GM12878 (cell line): ENCODE data around the gene IMMP2L. TPM values are rescaled to one million over a fixed set of nuclear protein-coding genes. Genes with fewer than 3 reads are reported as not detected.

Experiments
- CHD4 ChIP-seq: fragments of 200-600 bp; sonication (generic); IDR thresholded peaks from 2 replicates; pipeline ENCODE4 v1.6.1; 2016; ENCODE audit warnings: mild to moderate bottlenecking
- EGR1 ChIP-seq, 2 experiments: IDR thresholded peaks; 1 replicate in 1 of 2; 2 replicates in 1 of 2; pipeline ENCODE4 v1.6.1; 2011 to 2012; ENCODE audit warnings: low read depth in 2 of 2, low read length in 2 of 2, borderline replicate concordance in 1 of 2, mild to moderate bottlenecking in 1 of 2, moderate library complexity in 1 of 2
- EZH2 ChIP-seq: IDR thresholded peaks from 2 replicates; pipeline ENCODE4 v1.6.1; 2012; ENCODE audit warnings: low read depth, mild to moderate bottlenecking, control low read depth, inconsistent platforms, low read length, borderline replicate concordance; ENCODE audit not compliant: control insufficient read depth
- KLF5 ChIP-seq: fragments of 450-650 bp; IDR thresholded peaks from 2 replicates; pipeline ENCODE4 v1.6.1; 2014; ENCODE audit warnings: mild to moderate bottlenecking; ENCODE audit not compliant: partially characterized antibody
- NFXL1 ChIP-seq: fragments of 450-650 bp; IDR thresholded peaks from 2 replicates; pipeline ENCODE4 v1.6.1; 2017; ENCODE audit warnings: antibody characterized with exemption, mild to moderate bottlenecking, borderline replicate concordance
- POLR2AphosphoS2 ChIP-seq: IDR thresholded peaks from 2 replicates; pipeline ENCODE4 v1.6.1; 2011; ENCODE audit warnings: low read depth, mild to moderate bottlenecking, low read length, improper control_type of control experiment, moderate library complexity
- RB1 ChIP-seq: fragments of 450-650 bp; formaldehyde crosslinking; IDR thresholded peaks from 2 replicates; pipeline ENCODE4 v1.6.1; 2017; ENCODE audit warnings: mild to moderate bottlenecking, borderline replicate concordance
- SIX5 ChIP-seq: IDR thresholded peaks from 2 replicates; pipeline ENCODE4 v1.6.1; 2011; ENCODE audit warnings: mild to moderate bottlenecking, low read depth, low read length, moderate library complexity; ENCODE audit not compliant: severe bottlenecking
- SMAD1 ChIP-seq: fragments of 450-650 bp; IDR thresholded peaks from 2 replicates; pipeline ENCODE4 v1.6.1; 2018; ENCODE audit warnings: mild to moderate bottlenecking, low read depth; ENCODE audit not compliant: partially characterized antibody
- polyA plus RNA-seq, 11 experiments: library from polyadenylated mRNA; depleted of rRNA in 4 of 11; unstranded in 6 of 11; stranded (reverse) in 5 of 11; fragments of >200 nt; fragmentation: Nextera tagmentation in 4 of 11; fragmentation: Illumina TruSeq in 1 of 11; extraction: Ambion mirVana in 4 of 11; extraction: Trizol in 1 of 11; gene quantifications; 1 replicate in 1 of 11; 2 replicates in 10 of 11; pipeline versions ENCODE4 v1.2.1 to v1.2.3, GENCODE V29; 2011 to 2016; ENCODE audit warnings: inconsistent platforms in 2 of 11, missing spikeins in 2 of 11, low read depth in 1 of 11
- total RNA-seq, 4 experiments: library from RNA; depleted of rRNA in 3 of 4; stranded (reverse); fragments of >200 nt in 3 of 4; fragmentation: Illumina TruSeq in 1 of 4; extraction: Trizol in 1 of 4; gene quantifications; 2 replicates each; pipeline versions ENCODE4 v1.2.1 to v1.2.3, GENCODE V29; 2013 to 2021
- TF ChIP-seq, protein P1 (sequence below): IDR thresholded peaks from 2 replicates; pipeline ENCODE4 v1.6.1; 2012; ENCODE audit warnings: low read length, inconsistent platforms
- TF ChIP-seq, protein P2 (sequence below): IDR thresholded peaks from 2 replicates; pipeline ENCODE4 v1.6.1; 2012; ENCODE audit warnings: mild to moderate bottlenecking, low read depth, low read length

Gene IMMP2L
- total and polyA plus RNA-seq, 10 of the 15 experiments (the other 5 are each of a cell fraction or from before 2014, with no cell fraction given) = 12.6 to 46.3 (median 19.6) TPM

DNA sequence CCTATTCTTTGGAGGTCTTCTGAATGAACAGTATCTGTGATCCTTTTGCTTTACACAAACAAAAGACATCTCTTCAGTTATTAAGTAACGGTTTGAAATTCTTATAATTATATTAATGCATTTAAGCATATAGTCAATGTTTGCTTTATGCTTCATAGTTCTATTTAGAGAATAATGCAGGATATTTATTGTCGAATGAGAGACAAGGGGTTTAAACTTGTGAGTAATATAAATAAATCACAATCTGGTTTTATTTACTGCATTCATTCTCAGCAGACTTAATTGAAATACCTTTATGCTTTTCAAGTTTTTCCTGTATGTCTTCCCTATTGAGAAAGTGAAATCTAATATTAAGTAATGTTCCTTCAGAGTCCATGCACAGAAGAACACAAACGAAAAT, 620.9 kb downstream of the IMMP2L start (continued):
- no peak for TF ChIP-seq NFXL1
- no peak for TF ChIP-seq RB1
- TF ChIP-seq KLF5 = no peak
- TF ChIP-seq, protein P1, sequence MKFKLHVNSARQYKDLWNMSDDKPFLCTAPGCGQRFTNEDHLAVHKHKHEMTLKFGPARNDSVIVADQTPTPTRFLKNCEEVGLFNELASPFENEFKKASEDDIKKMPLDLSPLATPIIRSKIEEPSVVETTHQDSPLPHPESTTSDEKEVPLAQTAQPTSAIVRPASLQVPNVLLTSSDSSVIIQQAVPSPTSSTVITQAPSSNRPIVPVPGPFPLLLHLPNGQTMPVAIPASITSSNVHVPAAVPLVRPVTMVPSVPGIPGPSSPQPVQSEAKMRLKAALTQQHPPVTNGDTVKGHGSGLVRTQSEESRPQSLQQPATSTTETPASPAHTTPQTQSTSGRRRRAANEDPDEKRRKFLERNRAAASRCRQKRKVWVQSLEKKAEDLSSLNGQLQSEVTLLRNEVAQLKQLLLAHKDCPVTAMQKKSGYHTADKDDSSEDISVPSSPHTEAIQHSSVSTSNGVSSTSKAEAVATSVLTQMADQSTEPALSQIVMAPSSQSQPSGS = no peak
- no peak for TF ChIP-seq POLR2AphosphoS2
- no peak for TF ChIP-seq EZH2
- TF ChIP-seq, protein P2, sequence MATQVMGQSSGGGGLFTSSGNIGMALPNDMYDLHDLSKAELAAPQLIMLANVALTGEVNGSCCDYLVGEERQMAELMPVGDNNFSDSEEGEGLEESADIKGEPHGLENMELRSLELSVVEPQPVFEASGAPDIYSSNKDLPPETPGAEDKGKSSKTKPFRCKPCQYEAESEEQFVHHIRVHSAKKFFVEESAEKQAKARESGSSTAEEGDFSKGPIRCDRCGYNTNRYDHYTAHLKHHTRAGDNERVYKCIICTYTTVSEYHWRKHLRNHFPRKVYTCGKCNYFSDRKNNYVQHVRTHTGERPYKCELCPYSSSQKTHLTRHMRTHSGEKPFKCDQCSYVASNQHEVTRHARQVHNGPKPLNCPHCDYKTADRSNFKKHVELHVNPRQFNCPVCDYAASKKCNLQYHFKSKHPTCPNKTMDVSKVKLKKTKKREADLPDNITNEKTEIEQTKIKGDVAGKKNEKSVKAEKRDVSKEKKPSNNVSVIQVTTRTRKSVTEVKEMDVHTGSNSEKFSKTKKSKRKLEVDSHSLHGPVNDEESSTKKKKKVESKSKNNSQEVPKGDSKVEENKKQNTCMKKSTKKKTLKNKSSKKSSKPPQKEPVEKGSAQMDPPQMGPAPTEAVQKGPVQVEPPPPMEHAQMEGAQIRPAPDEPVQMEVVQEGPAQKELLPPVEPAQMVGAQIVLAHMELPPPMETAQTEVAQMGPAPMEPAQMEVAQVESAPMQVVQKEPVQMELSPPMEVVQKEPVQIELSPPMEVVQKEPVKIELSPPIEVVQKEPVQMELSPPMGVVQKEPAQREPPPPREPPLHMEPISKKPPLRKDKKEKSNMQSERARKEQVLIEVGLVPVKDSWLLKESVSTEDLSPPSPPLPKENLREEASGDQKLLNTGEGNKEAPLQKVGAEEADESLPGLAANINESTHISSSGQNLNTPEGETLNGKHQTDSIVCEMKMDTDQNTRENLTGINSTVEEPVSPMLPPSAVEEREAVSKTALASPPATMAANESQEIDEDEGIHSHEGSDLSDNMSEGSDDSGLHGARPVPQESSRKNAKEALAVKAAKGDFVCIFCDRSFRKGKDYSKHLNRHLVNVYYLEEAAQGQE = no peak
- no peak for TF ChIP-seq SMAD1
- TF ChIP-seq SIX5 = no peak
- TF ChIP-seq EGR1 (IDR thresholded peaks at IDR 0.05; ENCODE audit: borderline replicate concordance in 1 of 2, low read depth in 2 of 2, low read length in 2 of 2) = no peak
- no peak for TF ChIP-seq CHD4
